GM12878 (cell line): ENCODE measurements around the gene TNFRSF14. TPM values are rescaled to one million over a fixed set of nuclear protein-coding genes. Genes with fewer than 3 reads are reported as not detected.

ENCODE experiments used
- BCLAF1 ChIP-seq: fragments of 450-650 bp; IDR thresholded peaks from 2 replicates; pipeline ENCODE4 v1.6.1; 2017; ENCODE audit warnings: antibody characterized with exemption, mild to moderate bottlenecking, moderate library complexity
- E4F1 ChIP-seq: fragments of 450-650 bp; IDR thresholded peaks from 2 replicates; pipeline ENCODE4 v1.6.1; 2018; ENCODE audit warnings: borderline replicate concordance, mild to moderate bottlenecking; ENCODE audit not compliant: partially characterized antibody
- FOXM1 ChIP-seq: IDR thresholded peaks from 2 replicates; pipeline ENCODE4 v1.6.1; 2012; ENCODE audit warnings: low read depth, mild to moderate bottlenecking, inconsistent platforms, low read length, moderate library complexity
- MTA3 ChIP-seq: IDR thresholded peaks from 2 replicates; pipeline ENCODE4 v1.6.1; 2012; ENCODE audit warnings: low read length, inconsistent platforms, borderline replicate concordance
- NRF1 ChIP-seq: conservative IDR thresholded peaks from 2 replicates; pipeline ENCODE4 v1.6.1; 2011; ENCODE audit warnings: mild to moderate bottlenecking, low read depth, low read length, improper control_type of control experiment
- PAX5 ChIP-seq: IDR thresholded peaks from 2 replicates; pipeline ENCODE4 v1.6.1; 2011; ENCODE audit warnings: low read depth, low read length, borderline replicate concordance
- PKNOX1 ChIP-seq: fragments of 450-650 bp; IDR thresholded peaks from 2 replicates; pipeline ENCODE4 v1.6.1; 2016; ENCODE audit warnings: mild to moderate bottlenecking
- SKIL ChIP-seq: fragments of 450-650 bp; IDR thresholded peaks from 2 replicates; pipeline ENCODE4 v1.6.1; 2017; ENCODE audit warnings: mild to moderate bottlenecking, low read depth, inconsistent platforms; ENCODE audit not compliant: poor library complexity, severe bottlenecking
- SREBF2 ChIP-seq: IDR thresholded peaks from 2 replicates; pipeline ENCODE4 v1.6.1; 2012; ENCODE audit warnings: mild to moderate bottlenecking, low read length
- SRF ChIP-seq, 2 experiments: IDR thresholded peaks; 2 replicates each; pipeline ENCODE4 v1.6.1; 2011; ENCODE audit warnings: low read depth in 2 of 2, low read length in 2 of 2, mild to moderate bottlenecking in 1 of 2, moderate library complexity in 1 of 2
- ZSCAN29 ChIP-seq: fragments of 450-650 bp; IDR thresholded peaks from 2 replicates; pipeline ENCODE4 v1.6.1; 2017; ENCODE audit warnings: mild to moderate bottlenecking, moderate library complexity
- polyA plus RNA-seq, 11 experiments: library from polyadenylated mRNA; depleted of rRNA in 4 of 11; unstranded in 6 of 11; stranded (reverse) in 5 of 11; fragments of >200 nt; fragmentation: Nextera tagmentation in 4 of 11; fragmentation: Illumina TruSeq in 1 of 11; extraction: Ambion mirVana in 4 of 11; extraction: Trizol in 1 of 11; gene quantifications; 1 replicate in 1 of 11; 2 replicates in 10 of 11; pipeline versions ENCODE4 v1.2.1 to v1.2.3, GENCODE V29; 2011 to 2016; ENCODE audit warnings: inconsistent platforms in 2 of 11, missing spikeins in 2 of 11, low read depth in 1 of 11
- total RNA-seq, 4 experiments: library from RNA; depleted of rRNA in 3 of 4; stranded (reverse); fragments of >200 nt in 3 of 4; fragmentation: Illumina TruSeq in 1 of 4; extraction: Trizol in 1 of 4; gene quantifications; 2 replicates each; pipeline versions ENCODE4 v1.2.1 to v1.2.3, GENCODE V29; 2013 to 2021

TNFRSF14 gene
- total and polyA plus RNA-seq, 10 of the 15 experiments (the other 5 are each of a cell fraction or from before 2014, with no cell fraction given), result 0.43 to 114 (median 41.5) TPM

- TF ChIP-seq SKIL (peak; percentile 47), MTA3 (peak; percentile 82; the same call in 1 of the 2 replicates), ZSCAN29 (no peak), NRF1 (no peak), SRF (IDR thresholded peaks at IDR 0.05; ENCODE audit: low read depth in 2 of 2, low read length in 2 of 2) (no peak), E4F1 (no peak), FOXM1 (peak; percentile 66; the same call in 1 of the 2 replicates), PKNOX1 (peak; percentile 25; the same call in 1 of the 2 replicates), BCLAF1 (no peak), PAX5 (0 out of 2 replicates have a peak, but pooled peaks have one; percentile 45), SREBF2 (no peak)
Observed at GRCh38 chr1:2555634-2556276, 416 bp upstream of the TNFRSF14 start (continued).
